ENCODE results near the gene BAZ2B.

Gene BAZ2B

GRCh38 chr2:159506202-159506601 lies 110.1 kb downstream of the BAZ2B start:
- Mint-ChIP-seq H3K4me1 (peaks cover 8% of the 10 kb centered on the region), H3K27ac (no peak overlapping the region), H3K4me3 (no peak overlapping the region)

DNA sequence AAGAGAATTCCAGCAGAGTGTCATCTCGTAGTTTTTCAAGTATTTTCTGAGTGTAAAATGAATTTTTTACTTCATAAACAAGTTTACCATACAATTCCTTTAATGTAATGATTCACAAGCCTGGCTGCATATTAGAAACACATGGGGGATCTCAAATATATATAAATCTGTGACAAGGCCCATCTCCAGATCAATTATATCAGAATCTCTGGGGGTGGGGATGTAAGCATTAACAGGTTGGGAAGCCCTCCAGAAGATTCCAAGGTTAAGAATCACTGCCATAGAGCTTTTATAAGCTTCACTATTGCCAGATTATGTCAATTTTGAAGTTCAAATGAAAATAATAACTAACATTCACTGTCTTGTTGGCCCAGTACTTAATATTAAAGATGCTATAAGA lies 111.2 kb downstream of the BAZ2B start:
- Mint-ChIP-seq H3K4me1 (peaks cover 8% of the 10 kb centered on the region), H3K36me3 (peaks cover 18% of the 10 kb centered on the region), H3K9me3 (peaks cover 5% of the 10 kb centered on the region), H3K4me3 (no peak overlapping the region), H3K27me3 (no peaks in the 10 kb centered on the region), H3K27ac (no peak overlapping the region)
- no peak for ATAC-seq

More at GRCh38 chr2:159506202-159506601, 110.1 kb downstream of the BAZ2B start:
- H3K36me3 Mint-ChIP-seq = peaks cover 13% of the 10 kb centered on the region
- H3K27me3 Mint-ChIP-seq = no peaks in the 10 kb centered on the region
- no peak for ATAC-seq
- H3K9me3 Mint-ChIP-seq = peaks cover 4% of the 10 kb centered on the region

DNA sequence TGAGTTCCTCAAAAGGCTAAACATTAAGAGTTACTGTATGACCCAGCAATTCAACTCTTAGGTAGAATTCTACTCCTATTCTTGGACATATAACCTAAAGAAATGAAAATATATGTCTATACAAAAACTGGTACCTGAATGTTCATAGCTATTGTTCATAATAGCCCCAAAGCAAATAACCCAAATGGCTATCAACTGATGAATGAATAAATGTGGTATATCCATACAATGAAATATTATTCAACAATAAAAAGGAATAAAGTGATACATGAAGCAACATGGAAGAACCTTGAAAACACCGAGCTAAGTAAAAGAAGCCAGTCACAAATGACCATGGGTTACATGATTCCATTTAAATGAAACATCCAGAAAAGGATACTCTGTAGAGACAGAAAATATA lies 114.6 kb downstream of the BAZ2B start:
- Mint-ChIP-seq H3K4me3 (no peak overlapping the region), H3K27ac (no peak overlapping the region), H3K4me1 (peaks cover 11% of the 10 kb centered on the region), H3K9me3 (peaks cover 10% of the 10 kb centered on the region), H3K27me3 (no peaks in the 10 kb centered on the region), H3K36me3 (peaks cover 32% of the 10 kb centered on the region)
- ATAC-seq = no peak

DNA sequence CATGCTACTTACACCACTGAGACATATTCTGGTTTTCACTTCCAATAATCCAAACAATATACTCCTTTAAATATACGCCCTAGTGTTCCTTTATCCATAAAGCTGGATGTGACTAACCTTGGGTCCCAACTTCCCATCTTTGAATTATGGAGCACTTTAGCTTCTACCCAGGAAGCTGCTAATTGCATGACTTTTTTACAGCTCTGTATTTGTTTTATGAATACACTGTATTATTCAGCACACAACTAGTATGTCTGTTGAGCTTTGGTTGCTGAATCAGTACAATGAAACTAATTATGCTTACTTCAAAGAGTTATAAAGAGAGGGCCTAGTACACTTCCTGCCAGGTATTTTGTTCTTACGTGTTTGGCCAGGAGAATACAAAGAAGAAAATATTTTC lies 118.5 kb downstream of the BAZ2B start:
- H3K36me3 Mint-ChIP-seq = peaks cover 26% of the 10 kb centered on the region

DNA sequence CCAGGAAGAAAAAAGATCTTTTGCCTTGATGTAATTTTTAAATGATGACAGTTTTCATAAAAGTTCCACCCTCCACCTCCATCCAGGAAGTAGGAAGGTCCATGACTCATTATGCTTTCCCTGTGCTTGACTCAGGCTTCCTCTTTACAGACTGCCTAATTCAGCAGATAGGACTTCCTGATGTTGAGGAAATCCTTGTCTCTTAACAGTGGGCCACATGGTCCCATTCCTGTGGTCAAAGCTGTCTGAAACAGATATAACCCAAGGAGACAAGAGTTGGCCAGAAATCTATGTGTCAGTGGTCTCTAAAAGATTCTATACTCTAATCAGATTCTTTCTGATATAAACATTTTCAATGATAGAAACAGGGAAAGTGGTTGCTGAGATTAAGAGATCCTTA lies 119.1 kb downstream of the BAZ2B start:
- H3K4me3 Mint-ChIP-seq = no peak overlapping the region
- H3K4me1 Mint-ChIP-seq = peaks cover 11% of the 10 kb centered on the region
- ATAC-seq = no peak
- H3K27me3 Mint-ChIP-seq = no peaks in the 10 kb centered on the region
- H3K27ac Mint-ChIP-seq = no peak overlapping the region
- peaks cover 25% of the 10 kb centered on the region for H3K36me3 Mint-ChIP-seq
- peaks cover 10% of the 10 kb centered on the region for H3K9me3 Mint-ChIP-seq

More for the DNA sequence above, 118.5 kb downstream of the BAZ2B start:
- ATAC-seq = no peak
- no peak overlapping the region for H3K27ac Mint-ChIP-seq
- H3K4me3 Mint-ChIP-seq = no peak overlapping the region
- H3K9me3 Mint-ChIP-seq = peaks cover 10% of the 10 kb centered on the region
- no peaks in the 10 kb centered on the region for H3K27me3 Mint-ChIP-seq
- H3K4me1 Mint-ChIP-seq = peaks cover 11% of the 10 kb centered on the region

GRCh38 chr2:159489476-159489875 lies 126.9 kb downstream of the BAZ2B start:
- H3K4me3 Mint-ChIP-seq = no peak overlapping the region
- H3K27ac Mint-ChIP-seq = no peak overlapping the region
- no peak for ATAC-seq
- H3K4me1 Mint-ChIP-seq = no peaks in the 10 kb centered on the region
- no peaks in the 10 kb centered on the region for H3K9me3 Mint-ChIP-seq
- peaks cover 6% of the 10 kb centered on the region for H3K36me3 Mint-ChIP-seq
- H3K27me3 Mint-ChIP-seq = no peaks in the 10 kb centered on the region

DNA sequence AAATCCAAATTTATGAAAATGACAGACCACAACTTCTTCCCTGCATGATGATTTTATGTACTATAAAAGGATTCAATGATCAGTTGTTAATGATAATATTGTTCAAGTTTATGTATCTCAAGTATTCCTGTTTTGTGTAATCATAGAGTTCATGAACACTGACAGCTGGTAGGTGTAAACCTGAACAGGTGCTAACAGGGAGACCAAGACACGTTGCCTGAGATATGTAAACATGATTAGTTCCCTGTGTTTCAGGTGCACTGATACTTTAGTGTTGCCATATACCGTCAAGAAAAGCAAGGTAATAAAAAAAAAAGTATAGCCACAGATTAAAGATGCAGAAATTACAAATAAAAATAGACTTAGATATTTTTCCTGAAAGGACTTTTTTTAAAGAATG lies 131.8 kb downstream of the BAZ2B start:
- Mint-ChIP-seq H3K4me3 (no peak overlapping the region), H3K4me1 (no peaks in the 10 kb centered on the region), H3K36me3 (peaks cover 12% of the 10 kb centered on the region), H3K27me3 (no peaks in the 10 kb centered on the region), H3K9me3 (no peaks in the 10 kb centered on the region), H3K27ac (no peak overlapping the region)
- no peak for ATAC-seq

- Mint-ChIP-seq H3K4me1 (no peaks in the 10 kb centered on the region), H3K27me3 (no peaks in the 10 kb centered on the region), H3K27ac (no peak overlapping the region), H3K4me3 (no peak overlapping the region), H3K9me3 (peaks cover 12% of the 10 kb centered on the region), H3K36me3 (peaks cover 43% of the 10 kb centered on the region)
- no peak for ATAC-seq
Observed at GRCh38 chr2:159476329-159476728, 140.0 kb downstream of the BAZ2B start.

- Mint-ChIP-seq H3K36me3 (peaks cover 47% of the 10 kb centered on the region), H3K27me3 (no peaks in the 10 kb centered on the region), H3K9me3 (peaks cover 12% of the 10 kb centered on the region), H3K4me1 (no peaks in the 10 kb centered on the region), H3K27ac (no peak overlapping the region), H3K4me3 (no peak overlapping the region)
- no peak for ATAC-seq
Observed at GRCh38 chr2:159475793-159476192, 140.6 kb downstream of the BAZ2B start.

- H3K4me1 Mint-ChIP-seq = peaks cover 9% of the 10 kb centered on the region
- no peak for ATAC-seq
- H3K27ac Mint-ChIP-seq = no peak overlapping the region
Observed at GRCh38 chr2:159471340-159471739, 145.0 kb downstream of the BAZ2B start.

GRCh38 chr2:159468257-159468656 lies 148.1 kb downstream of the BAZ2B start:
- H3K27ac Mint-ChIP-seq = no peak overlapping the region
- no peak for ATAC-seq

More at GRCh38 chr2:159471340-159471739, 145.0 kb downstream of the BAZ2B start:
- Mint-ChIP-seq H3K36me3 (peaks cover 71% of the 10 kb centered on the region), H3K4me3 (no peak overlapping the region), H3K27me3 (no peaks in the 10 kb centered on the region), H3K9me3 (peaks cover 17% of the 10 kb centered on the region)

GRCh38 chr2:159462961-159463360 lies 153.4 kb downstream of the BAZ2B start:
- no peak overlapping the region for H3K27ac Mint-ChIP-seq
- no peaks in the 10 kb centered on the region for H3K9me3 Mint-ChIP-seq

More at GRCh38 chr2:159468257-159468656, 148.1 kb downstream of the BAZ2B start:
- H3K4me3 Mint-ChIP-seq = no peak overlapping the region
- H3K27me3 Mint-ChIP-seq = no peaks in the 10 kb centered on the region
- H3K36me3 Mint-ChIP-seq = peaks cover 55% of the 10 kb centered on the region
- H3K4me1 Mint-ChIP-seq = peaks cover 9% of the 10 kb centered on the region
- H3K9me3 Mint-ChIP-seq = peaks cover 5% of the 10 kb centered on the region

DNA sequence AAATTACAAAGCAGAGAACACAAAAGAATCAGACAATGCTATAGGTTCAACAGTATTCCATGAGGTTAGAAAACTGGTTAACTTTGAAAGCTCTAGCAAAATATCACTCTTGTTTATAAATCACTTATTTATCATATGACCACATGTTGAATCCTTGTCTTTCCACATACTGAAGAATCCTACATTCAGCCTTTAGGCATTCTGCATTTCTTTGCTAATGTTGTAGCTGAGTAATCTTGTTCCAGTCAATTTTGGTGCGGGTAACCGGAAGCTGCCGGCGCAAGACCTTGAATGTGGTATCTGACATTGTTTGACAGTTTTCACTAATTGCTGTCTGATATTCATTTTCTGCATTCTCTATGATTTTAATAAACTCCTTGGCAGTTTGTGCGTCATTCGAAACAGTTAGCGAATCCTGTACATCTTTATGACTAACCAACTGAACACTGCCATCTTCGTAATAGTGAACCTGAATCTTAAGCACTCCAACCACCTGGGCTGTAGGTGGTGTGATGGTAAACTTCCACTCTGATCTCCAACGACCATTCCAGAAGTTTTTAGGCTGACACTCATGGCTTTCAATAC lies 154.1 kb downstream of the BAZ2B start:
- no peak for ATAC-seq
- peaks cover 29% of the 10 kb centered on the region for H3K36me3 Mint-ChIP-seq
- no peak overlapping the region for H3K4me3 Mint-ChIP-seq
- no peak overlapping the region for H3K27ac Mint-ChIP-seq
- H3K9me3 Mint-ChIP-seq = no peaks in the 10 kb centered on the region
- H3K4me1 Mint-ChIP-seq = peaks cover 14% of the 10 kb centered on the region
- no peaks in the 10 kb centered on the region for H3K27me3 Mint-ChIP-seq

More at GRCh38 chr2:159462961-159463360, 153.4 kb downstream of the BAZ2B start:
- peaks cover 10% of the 10 kb centered on the region for H3K4me1 Mint-ChIP-seq
- ATAC-seq = no peak
- H3K36me3 Mint-ChIP-seq = peaks cover 35% of the 10 kb centered on the region
- no peaks in the 10 kb centered on the region for H3K27me3 Mint-ChIP-seq
- H3K4me3 Mint-ChIP-seq = no peak overlapping the region

DNA sequence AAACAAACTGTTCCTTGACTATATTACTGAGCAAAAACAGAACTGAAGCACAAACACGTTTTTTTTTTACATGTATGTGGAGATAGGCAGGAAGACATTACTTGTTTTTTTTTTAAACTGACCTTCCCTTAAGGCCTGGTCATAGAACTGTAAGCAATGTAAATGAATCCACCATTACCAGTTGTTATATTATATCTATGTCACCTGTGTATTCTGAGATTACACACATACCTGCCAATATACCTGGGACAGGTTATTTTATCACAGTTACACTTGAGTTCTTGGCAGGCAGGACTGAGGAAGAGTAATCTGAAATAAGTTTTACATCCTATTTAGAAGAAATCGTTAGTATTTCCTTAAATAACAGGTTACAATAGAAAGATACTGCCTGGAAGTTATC lies 155.3 kb downstream of the BAZ2B start:
- peaks cover 23% of the 10 kb centered on the region for H3K4me1 Mint-ChIP-seq
- no peak for ATAC-seq
- no peaks in the 10 kb centered on the region for H3K27me3 Mint-ChIP-seq
- H3K4me3 Mint-ChIP-seq = no peak overlapping the region
- peaks cover 23% of the 10 kb centered on the region for H3K36me3 Mint-ChIP-seq
- no peaks in the 10 kb centered on the region for H3K9me3 Mint-ChIP-seq
- H3K27ac Mint-ChIP-seq = no peak overlapping the region

- H3K9me3 Mint-ChIP-seq = no peaks in the 10 kb centered on the region
- H3K4me1 Mint-ChIP-seq = peaks cover 23% of the 10 kb centered on the region
- H3K27me3 Mint-ChIP-seq = no peaks in the 10 kb centered on the region
- peaks cover 21% of the 10 kb centered on the region for H3K36me3 Mint-ChIP-seq
- H3K4me3 Mint-ChIP-seq = no peak overlapping the region
- no peak overlapping the region for H3K27ac Mint-ChIP-seq
- no peak for ATAC-seq
Observed at GRCh38 chr2:159460227-159460626, 156.1 kb downstream of the BAZ2B start.

GRCh38 chr2:159459279-159459678 lies 157.1 kb downstream of the BAZ2B start:
- Mint-ChIP-seq H3K27ac (no peak overlapping the region), H3K9me3 (no peaks in the 10 kb centered on the region), H3K4me1 (peaks cover 23% of the 10 kb centered on the region), H3K4me3 (no peak overlapping the region), H3K36me3 (peaks cover 16% of the 10 kb centered on the region), H3K27me3 (no peaks in the 10 kb centered on the region)
- no peak for ATAC-seq
